CD14-positive monocyte (primary cell): ENCODE data around the gene NMT1. TPM values are rescaled to one million over a fixed set of nuclear protein-coding genes. Genes with fewer than 3 reads are reported as not detected.

Experiments
- DNase-seq, 3 donors: peaks; one replicate each; pipeline ENCODE4 v3.0.0-alpha.2; 2011 to 2022
- H2AFZ ChIP-seq: 2 replicates; pipeline ENCODE4 v1.6.0; 2012; ENCODE audit warnings: mild to moderate bottlenecking, low read depth, low read length, inconsistent platforms; ENCODE audit not compliant: insufficient read depth, poor library complexity, severe bottlenecking
- H3K27ac ChIP-seq, 2 donors: 1 replicate in 1 of 2; 2 replicates in 1 of 2; pipeline ENCODE4 v1.5.1; 2012 to 2013; ENCODE audit warnings: low read length in 2 of 2, control low read depth in 1 of 2, inconsistent platforms in 1 of 2, low read depth in 1 of 2, mild to moderate bottlenecking in 1 of 2
- H3K27me3 ChIP-seq, 2 donors: one replicate each; pipeline versions ENCODE4 v1.6.0 to v1.6.1; 2011 to 2013; ENCODE audit warnings: low read length in 2 of 2; ENCODE audit not compliant: control insufficient read depth in 2 of 2, insufficient read depth in 2 of 2
- H3K36me3 ChIP-seq, 2 donors: replicated peaks in 1 of 2; 1 replicate in 1 of 2; 2 replicates in 1 of 2; pipeline versions ENCODE4 v1.5.1 to v1.6.1; 2012 to 2013; ENCODE audit warnings: low read length in 2 of 2, control low read depth in 1 of 2, inconsistent platforms in 1 of 2, mild to moderate bottlenecking in 1 of 2; ENCODE audit not compliant: insufficient read depth in 2 of 2, control insufficient read depth in 1 of 2
- H3K4me1 ChIP-seq, 2 donors: 1 replicate in 1 of 2; 2 replicates in 1 of 2; pipeline versions ENCODE4 v1.5.1 to v1.6.1; 2012 to 2013; ENCODE audit warnings: low read length in 2 of 2, control low read depth in 1 of 2, inconsistent platforms in 1 of 2, mild to moderate bottlenecking in 1 of 2, moderate library complexity in 1 of 2; ENCODE audit not compliant: insufficient read depth in 2 of 2, control insufficient read depth in 1 of 2
- H3K4me2 ChIP-seq: replicated peaks from 2 replicates; pipeline ENCODE3; 2012; ENCODE audit warnings: low read length, moderate library complexity, mild to moderate bottlenecking; ENCODE audit not compliant: poor library complexity, severe bottlenecking; ENCODE audit errors: extremely low read depth
- H3K4me3 ChIP-seq, 3 experiments: fragments of 200-600 bp in 1 of 3; sonication (generic) in 1 of 3; replicated peaks in 1 of 3; 1 replicate in 2 of 3; 2 replicates in 1 of 3; pipeline ENCODE4 v1.5.1; 2011 to 2013; ENCODE audit warnings: low read length in 3 of 3, mild to moderate bottlenecking in 3 of 3, control low read depth in 2 of 3, low read depth in 2 of 3, inconsistent platforms in 1 of 3, moderate library complexity in 1 of 3
- H3K79me2 ChIP-seq: 2 replicates; pipeline ENCODE4 v1.6.0; 2012; ENCODE audit warnings: mild to moderate bottlenecking, control low read depth, inconsistent platforms, low read length, moderate library complexity; ENCODE audit not compliant: insufficient read depth
- H3K9ac ChIP-seq: 2 replicates; pipeline ENCODE4 v1.6.0; 2017; ENCODE audit warnings: low read length, mild to moderate bottlenecking; ENCODE audit not compliant: insufficient read depth, poor library complexity, severe bottlenecking
- H3K9me3 ChIP-seq, 2 donors: replicated peaks in 1 of 2; 1 replicate in 1 of 2; 2 replicates in 1 of 2; pipeline versions ENCODE4 v1.5.1 to v1.6.1; 2012 to 2013; ENCODE audit warnings: low read length in 2 of 2, control low read depth in 1 of 2; ENCODE audit not compliant: control insufficient read depth in 1 of 2, insufficient read depth in 1 of 2
- H4K20me1 ChIP-seq: 2 replicates; pipeline ENCODE4 v1.6.0; 2012; ENCODE audit warnings: mild to moderate bottlenecking, low read length, control low read depth, moderate library complexity; ENCODE audit not compliant: insufficient read depth
- H3K27ac Mint-ChIP-seq, 7 donors: one replicate each; pipeline ENCODE4 v1.8.0; 2020; ENCODE audit warnings: mild to moderate bottlenecking in 7 of 7, mixed read lengths in 7 of 7, moderate library complexity in 6 of 7, inconsistent platforms in 2 of 7
- H3K27me3 Mint-ChIP-seq, 3 donors: one replicate each; pipeline ENCODE4 v1.8.0; 2021 to 2022; ENCODE audit warnings: low read depth in 3 of 3, mild to moderate bottlenecking in 3 of 3, mixed read lengths in 3 of 3, moderate library complexity in 3 of 3, inconsistent platforms in 1 of 3
- H3K36me3 Mint-ChIP-seq, 2 donors: one replicate each; pipeline ENCODE4 v1.8.0; 2020; ENCODE audit warnings: mixed read lengths in 2 of 2, inconsistent platforms in 1 of 2, mild to moderate bottlenecking in 1 of 2
- H3K4me1 Mint-ChIP-seq: one replicate; pipeline ENCODE4 v1.8.0; 2020; ENCODE audit warnings: mild to moderate bottlenecking, mixed read lengths
- H3K4me3 Mint-ChIP-seq, 2 donors: one replicate each; pipeline ENCODE4 v1.8.0; 2020; ENCODE audit warnings: mild to moderate bottlenecking in 2 of 2, mixed read lengths in 2 of 2, moderate library complexity in 1 of 2
- H3K9me3 Mint-ChIP-seq, 7 donors: one replicate each; pipeline ENCODE4 v1.8.0; 2020 to 2022; ENCODE audit warnings: mixed read lengths in 7 of 7, mild to moderate bottlenecking in 6 of 7, moderate library complexity in 6 of 7, inconsistent platforms in 2 of 7
- CTCF ChIP-seq: fragments of 200-600 bp; IDR thresholded peaks from one replicate; pipeline ENCODE4 v1.8.0; 2022; ENCODE audit warnings: antibody characterized with exemption, mild to moderate bottlenecking
- WGBS: methylation state at CpG from one replicate; pipeline ENCODE4 v1.1.5; 2013; ENCODE audit warnings: missing lambda C conversion rate; ENCODE audit not compliant: insufficient coverage; 5-methylcytosine and 5-hydroxymethylcytosine counted together
- intact Hi-C, 2 donors: fragments of 100-400 bp; cut with micrococcal nuclease; formaldehyde crosslinking; loops; one replicate each; pipeline versions ENCODE4 v1.15.0 to v1.15.1; 2023
- polyA plus RNA-seq, 3 donors: library from polyadenylated mRNA; depleted of rRNA in 1 of 3; unstranded in 2 of 3; stranded (reverse) in 1 of 3; fragments of 300-500 nt in 2 of 3; fragments of >200 nt in 1 of 3; fragmentation: Illumina TruSeq in 2 of 3; gene quantifications; 1 replicate in 2 of 3; 2 replicates in 1 of 3; pipeline ENCODE4 v1.2.3, GENCODE V29; 2012 to 2021

The NMT1 gene
- polyA plus RNA-seq, 3 donors = 27.2 to 50.2 (median 45.1) TPM

GRCh38 chr17:45143767-45144198, 82.7 kb downstream of the NMT1 start:
- Histone ChIP-seq H3K4me1 (peaks cover 30 to 41% of the 10 kb centered on the region in 2 donors), H3K9ac (peak overlapping the region; percentile 72), H2AFZ (peak overlapping the region; percentile 95), H3K36me3 (peaks cover 0 to 6% of the 10 kb centered on the region in 2 donors), H3K4me3 (peak overlapping the region; percentile 52 to 83 (median 53)), H4K20me1 (peaks cover 3% of the 10 kb centered on the region), H3K27ac (no peak overlapping the region), H3K27me3 (no peaks in the 10 kb centered on the region), H3K9me3 (no peaks in the 10 kb centered on the region), H3K79me2 (peaks cover 9% of the 10 kb centered on the region), H3K4me2 (peak overlapping the region; percentile 93)
- no peak for TF ChIP-seq CTCF
- H3K27ac Mint-ChIP-seq = peak overlapping the region in 4 of 7 donors; percentile 31 to 66 (median 44)
- H3K4me3 Mint-ChIP-seq = peak overlapping the region; percentile 81 to 86
- peaks cover 26% of the 10 kb centered on the region for H3K4me1 Mint-ChIP-seq
- peaks cover 0 to 2% (median 0%) of the 10 kb centered on the region in 3 donors for H3K27me3 Mint-ChIP-seq
- WGBS = 0% methylated on average over 2 of the region's 21 CpGs
- H3K9me3 Mint-ChIP-seq = no peaks in the 10 kb centered on the region
- DNase-seq = peak in 1 of 3 donors; percentile 48
- H3K36me3 Mint-ChIP-seq = peaks cover 1 to 2% of the 10 kb centered on the region in 2 donors
- intact Hi-C loops = loop anchor here in 1 of 2 donors (10.0 kb wide), 1 partner anchor 171 kb away; the partner anchor contains the start of gene MAP3K14

- H3K27ac Mint-ChIP-seq = peak overlapping the region in 3 of 7 donors; percentile 33 to 66 (median 37)
- peak overlapping the region; percentile 81 to 86 for H3K4me3 Mint-ChIP-seq
- H4K20me1 ChIP-seq = peaks cover 10% of the 10 kb centered on the region
- H3K27me3 Mint-ChIP-seq = peaks cover 0 to 2% (median 0%) of the 10 kb centered on the region in 3 donors
- peaks cover 15% of the 10 kb centered on the region for H3K79me2 ChIP-seq
- TF ChIP-seq CTCF = no peak
- peak overlapping the region; percentile 52 to 83 (median 53) for H3K4me3 ChIP-seq
- peak overlapping the region; percentile 93 for H3K4me2 ChIP-seq
- H3K4me1 ChIP-seq = peaks cover 34 to 46% of the 10 kb centered on the region in 2 donors
- no peak overlapping the region for H3K27ac ChIP-seq
- H3K9me3 Mint-ChIP-seq = no peaks in the 10 kb centered on the region
- no peaks in the 10 kb centered on the region for H3K27me3 ChIP-seq
- 25% methylated on average over 59 of the region's 71 CpGs for WGBS
- H3K4me1 Mint-ChIP-seq = peaks cover 27% of the 10 kb centered on the region
- peak overlapping the region; percentile 72 for H3K9ac ChIP-seq
- peak in 1 of 3 donors; percentile 15 for DNase-seq
- peaks cover 0 to under 1% of the 10 kb centered on the region in 2 donors for H3K36me3 Mint-ChIP-seq
- H3K36me3 ChIP-seq = peaks cover 0 to 4% of the 10 kb centered on the region in 2 donors
- intact Hi-C loops = loop anchor here in 1 of 2 donors (10.0 kb wide), 1 partner anchor 170 kb away; the partner anchor contains the start of gene MAP3K14
- H2AFZ ChIP-seq = peak overlapping the region; percentile 95
- H3K9me3 ChIP-seq = no peaks in the 10 kb centered on the region
Observed at GRCh38 chr17:45144199-45145034, 83.3 kb downstream of the NMT1 start.
